ENCODE results near the gene LMNTD1.

The LMNTD1 gene

GRCh38 chr12:25533150-25533549 lies 19.9 kb downstream of the LMNTD1 start:
- Histone ChIP-seq H3K4me3 (ENCODE audit: insufficient read depth, low read length, poor library complexity, severe bottlenecking) (no peak overlapping the region), H4K20me1 (ENCODE audit: low read depth, low read length) (no peaks in the 10 kb centered on the region), H3K4me2 (ENCODE audit: low read depth, low read length, poor library complexity, severe bottlenecking) (no peak overlapping the region), H3K27me3 (ENCODE audit: low read length) (no peaks in the 10 kb centered on the region), H3K27ac (ENCODE audit: low read depth, low read length) (no peak overlapping the region), H2AFZ (ENCODE audit: low read depth, low read length, severe bottlenecking) (no peak overlapping the region), H3K9ac (ENCODE audit: low read length) (no peak overlapping the region), H3K36me3 (ENCODE audit: low read length) (no peaks in the 10 kb centered on the region), H3K79me2 (ENCODE audit: insufficient read depth, low read length) (no peaks in the 10 kb centered on the region), H3K9me2 (replicated peaks; ENCODE audit: insufficient read depth, low read length) (no peaks in the 10 kb centered on the region), H3K9me3 (ENCODE audit: insufficient read depth, low read length) (no peaks in the 10 kb centered on the region), H3F3A (ENCODE audit: insufficient read depth) (no peaks in the 10 kb centered on the region)
- TF ChIP-seq, protein P1, sequence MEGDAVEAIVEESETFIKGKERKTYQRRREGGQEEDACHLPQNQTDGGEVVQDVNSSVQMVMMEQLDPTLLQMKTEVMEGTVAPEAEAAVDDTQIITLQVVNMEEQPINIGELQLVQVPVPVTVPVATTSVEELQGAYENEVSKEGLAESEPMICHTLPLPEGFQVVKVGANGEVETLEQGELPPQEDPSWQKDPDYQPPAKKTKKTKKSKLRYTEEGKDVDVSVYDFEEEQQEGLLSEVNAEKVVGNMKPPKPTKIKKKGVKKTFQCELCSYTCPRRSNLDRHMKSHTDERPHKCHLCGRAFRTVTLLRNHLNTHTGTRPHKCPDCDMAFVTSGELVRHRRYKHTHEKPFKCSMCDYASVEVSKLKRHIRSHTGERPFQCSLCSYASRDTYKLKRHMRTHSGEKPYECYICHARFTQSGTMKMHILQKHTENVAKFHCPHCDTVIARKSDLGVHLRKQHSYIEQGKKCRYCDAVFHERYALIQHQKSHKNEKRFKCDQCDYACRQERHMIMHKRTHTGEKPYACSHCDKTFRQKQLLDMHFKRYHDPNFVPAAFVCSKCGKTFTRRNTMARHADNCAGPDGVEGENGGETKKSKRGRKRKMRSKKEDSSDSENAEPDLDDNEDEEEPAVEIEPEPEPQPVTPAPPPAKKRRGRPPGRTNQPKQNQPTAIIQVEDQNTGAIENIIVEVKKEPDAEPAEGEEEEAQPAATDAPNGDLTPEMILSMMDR (IDR thresholded peaks at IDR 0.05; ENCODE audit: insufficient read depth, low read length, poor library complexity, severe bottlenecking) = no peak
- no peak for TF ChIP-seq EZH2phosphoT487 (conservative IDR thresholded peaks at IDR 0.05; ENCODE audit: low read length)

DNA sequence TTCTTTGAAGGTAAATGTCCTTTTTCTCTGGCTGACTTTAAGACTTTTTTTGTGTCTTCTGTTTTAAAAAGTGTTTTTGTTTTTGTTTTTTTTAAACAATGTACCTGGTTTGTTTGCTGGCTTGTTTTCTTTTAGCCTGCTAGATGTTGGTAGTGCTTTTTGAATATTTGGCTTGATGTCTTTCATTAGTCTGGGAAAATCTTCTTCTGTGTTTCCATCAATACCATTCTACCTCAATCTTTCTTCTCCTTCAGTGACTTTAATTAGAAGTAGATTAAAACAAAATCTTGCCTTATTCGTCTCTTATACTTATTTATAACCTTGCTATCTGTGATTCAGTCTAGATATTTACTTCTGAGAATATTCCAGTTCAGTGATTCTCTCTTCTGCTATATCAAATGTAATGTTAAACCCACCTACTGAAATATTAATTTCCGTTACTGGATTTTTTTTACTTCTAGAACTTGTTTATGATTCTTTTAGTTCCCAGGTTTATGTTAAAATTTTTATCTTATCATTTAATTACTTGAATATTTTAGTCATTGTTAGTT lies 21.5 kb downstream of the LMNTD1 start:
- Histone ChIP-seq H3K9me3 (ENCODE audit: insufficient read depth, low read length) (no peaks in the 10 kb centered on the region), H2AFZ (ENCODE audit: low read depth, low read length, severe bottlenecking) (no peak overlapping the region), H3K79me2 (ENCODE audit: insufficient read depth, low read length) (no peaks in the 10 kb centered on the region), H3K4me3 (ENCODE audit: insufficient read depth, low read length, poor library complexity, severe bottlenecking) (no peak overlapping the region), H3K9me2 (replicated peaks; ENCODE audit: insufficient read depth, low read length) (no peaks in the 10 kb centered on the region), H3K27ac (ENCODE audit: low read depth, low read length) (no peak overlapping the region), H3F3A (ENCODE audit: insufficient read depth) (no peaks in the 10 kb centered on the region), H3K36me3 (ENCODE audit: low read length) (no peaks in the 10 kb centered on the region), H3K4me2 (ENCODE audit: low read depth, low read length, poor library complexity, severe bottlenecking) (no peak overlapping the region), H3K9ac (ENCODE audit: low read length) (no peak overlapping the region), H3K27me3 (ENCODE audit: low read length) (no peaks in the 10 kb centered on the region), H4K20me1 (ENCODE audit: low read depth, low read length) (no peaks in the 10 kb centered on the region)
- TF ChIP-seq EZH2phosphoT487 (conservative IDR thresholded peaks at IDR 0.05; ENCODE audit: low read length) = no peak
- TF ChIP-seq, protein P1 (IDR thresholded peaks at IDR 0.05; ENCODE audit: insufficient read depth, low read length, poor library complexity, severe bottlenecking) = no peak

GRCh38 chr12:25529738-25530137 lies 23.3 kb downstream of the LMNTD1 start:
- H3K36me3 ChIP-seq (ENCODE audit: low read length) = no peaks in the 10 kb centered on the region
- H3K9me3 ChIP-seq (ENCODE audit: insufficient read depth, low read length) = no peaks in the 10 kb centered on the region
- H3K9ac ChIP-seq (ENCODE audit: low read length) = no peak overlapping the region
- no peak overlapping the region for H3K4me3 ChIP-seq (ENCODE audit: insufficient read depth, low read length, poor library complexity, severe bottlenecking)
- no peaks in the 10 kb centered on the region for H3K27me3 ChIP-seq (ENCODE audit: low read length)
- no peak overlapping the region for H2AFZ ChIP-seq (ENCODE audit: low read depth, low read length, severe bottlenecking)
- no peak overlapping the region for H3K27ac ChIP-seq (ENCODE audit: low read depth, low read length)
- no peaks in the 10 kb centered on the region for H3K79me2 ChIP-seq (ENCODE audit: insufficient read depth, low read length)
- no peak overlapping the region for H3K4me2 ChIP-seq (ENCODE audit: low read depth, low read length, poor library complexity, severe bottlenecking)
- no peaks in the 10 kb centered on the region for H3K9me2 ChIP-seq (replicated peaks; ENCODE audit: insufficient read depth, low read length)
- TF ChIP-seq, protein P1 (IDR thresholded peaks at IDR 0.05; ENCODE audit: insufficient read depth, low read length, poor library complexity, severe bottlenecking) = no peak
- no peak for TF ChIP-seq EZH2phosphoT487 (conservative IDR thresholded peaks at IDR 0.05; ENCODE audit: low read length)
- no peaks in the 10 kb centered on the region for H4K20me1 ChIP-seq (ENCODE audit: low read depth, low read length)
- no peaks in the 10 kb centered on the region for H3F3A ChIP-seq (ENCODE audit: insufficient read depth)
